ENCODE results near the gene OR52N2.

DNA sequence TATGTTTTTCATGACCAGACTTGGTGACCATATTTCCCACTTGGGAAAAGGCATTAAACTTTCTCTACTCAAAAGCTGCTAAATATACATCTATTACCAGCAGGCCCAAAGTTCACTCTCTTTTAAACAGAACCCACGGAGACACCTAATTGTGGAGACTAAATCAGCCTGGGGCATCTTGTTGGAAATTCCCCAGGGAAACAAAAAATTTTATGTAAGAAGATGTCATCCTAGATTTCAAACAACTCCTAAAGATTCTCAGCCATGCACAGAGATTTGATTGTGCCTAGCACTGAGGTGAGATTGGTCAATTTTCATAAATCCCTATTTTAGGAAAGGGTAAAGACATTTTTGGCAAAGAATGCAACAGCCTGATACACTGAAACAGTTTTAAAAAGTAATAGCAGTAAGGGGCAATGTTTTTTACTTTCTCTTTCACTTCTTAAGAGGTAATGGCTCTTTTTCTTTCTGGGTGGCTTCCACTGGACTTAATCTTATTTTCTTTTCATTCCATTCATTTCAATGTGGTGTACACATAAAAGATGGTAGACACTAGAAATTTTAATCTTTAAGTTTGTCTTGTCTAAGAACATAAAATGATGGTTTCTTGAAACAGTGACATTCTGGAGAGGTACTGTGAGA is 9.6 kb downstream of the OR52N2 start:
- TF ChIP-seq, protein P1, sequence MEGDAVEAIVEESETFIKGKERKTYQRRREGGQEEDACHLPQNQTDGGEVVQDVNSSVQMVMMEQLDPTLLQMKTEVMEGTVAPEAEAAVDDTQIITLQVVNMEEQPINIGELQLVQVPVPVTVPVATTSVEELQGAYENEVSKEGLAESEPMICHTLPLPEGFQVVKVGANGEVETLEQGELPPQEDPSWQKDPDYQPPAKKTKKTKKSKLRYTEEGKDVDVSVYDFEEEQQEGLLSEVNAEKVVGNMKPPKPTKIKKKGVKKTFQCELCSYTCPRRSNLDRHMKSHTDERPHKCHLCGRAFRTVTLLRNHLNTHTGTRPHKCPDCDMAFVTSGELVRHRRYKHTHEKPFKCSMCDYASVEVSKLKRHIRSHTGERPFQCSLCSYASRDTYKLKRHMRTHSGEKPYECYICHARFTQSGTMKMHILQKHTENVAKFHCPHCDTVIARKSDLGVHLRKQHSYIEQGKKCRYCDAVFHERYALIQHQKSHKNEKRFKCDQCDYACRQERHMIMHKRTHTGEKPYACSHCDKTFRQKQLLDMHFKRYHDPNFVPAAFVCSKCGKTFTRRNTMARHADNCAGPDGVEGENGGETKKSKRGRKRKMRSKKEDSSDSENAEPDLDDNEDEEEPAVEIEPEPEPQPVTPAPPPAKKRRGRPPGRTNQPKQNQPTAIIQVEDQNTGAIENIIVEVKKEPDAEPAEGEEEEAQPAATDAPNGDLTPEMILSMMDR (conservative IDR thresholded peaks at IDR 0.05 in 1 of 2, IDR thresholded peaks at IDR 0.05 in 1 of 2; ENCODE audit: extremely low read depth in 1 of 2, insufficient read depth in 1 of 2, low read depth in 1 of 2, low read length in 2 of 2), result no peak
- TF ChIP-seq EZH2 (IDR thresholded peaks at IDR 0.05; ENCODE audit: borderline replicate concordance, low read length), result no peak
